ENCODE results near the gene GATAD2A. TPM values are rescaled to one million over a fixed set of nuclear protein-coding genes. Genes with fewer than 3 reads are reported as not detected.

The GATAD2A gene
- total and polyA plus RNA-seq, 10 of the 15 experiments (the other 5 are each of a cell fraction or from before 2014, with no cell fraction given) = 2.6 to 173 (median 32.0) TPM

- Histone ChIP-seq H3K27me3 (replicated peaks in 1 of 2; ENCODE audit: control insufficient read depth in 2 of 2, insufficient read depth in 2 of 2, low read length in 1 of 2) (no peaks in the 10 kb centered on the region), H2AFZ (ENCODE audit: control insufficient read depth, low read depth, low read length) (no peak overlapping the region), H3K27ac (ENCODE audit: control insufficient read depth, insufficient read depth) (no peak overlapping the region), H3K9me3 (replicated peaks; ENCODE audit: control insufficient read depth, insufficient read depth, low read length) (no peaks in the 10 kb centered on the region), H3K9ac (ENCODE audit: control insufficient read depth, insufficient read depth, low read length) (no peak overlapping the region), H3K79me2 (ENCODE audit: control insufficient read depth, insufficient read depth, low read length) (no peaks in the 10 kb centered on the region), H3K4me2 (ENCODE audit: control insufficient read depth, insufficient read depth) (no peak overlapping the region), H3K4me3 (no peak overlapping the region), H3K36me3 (ENCODE audit: control insufficient read depth in 2 of 2, insufficient read depth in 2 of 2, low read length in 1 of 2) (no peaks in the 10 kb centered on the region), H3K4me1 (ENCODE audit: control insufficient read depth, insufficient read depth, low read length) (no peaks in the 10 kb centered on the region), H4K20me1 (ENCODE audit: control insufficient read depth, insufficient read depth) (no peaks in the 10 kb centered on the region)
- 21% methylated on average over 6 of the region's 6 CpGs for WGBS (ENCODE audit: insufficient coverage, insufficient replicate concordance, low lambda C conversion rate, missing lambda C conversion rate)
- no peak for DNase-seq (ENCODE audit: low read depth, low spot score)
- CTCF ChIA-PET = interaction anchor here (0.9 to 7.2 kb wide), 8 partner anchors 16 to 109 kb away, joined by 3 to 50 read pairs (median 5); no protein-coding TSS in a partner anchor
- intact Hi-C loops (cut with micrococcal nuclease; ENCODE audit: unreplicated experiment) (no loop called here), in situ Hi-C loops (cut with MboI) (no loop called here)
- ATAC-seq = peak; percentile 75
- TF ChIP-seq NFIC (IDR thresholded peaks at IDR 0.05; ENCODE audit: low read depth, low read length) (no peak), CTCF (IDR thresholded peaks at IDR 0.05 in 2 of 3, conservative IDR thresholded peaks at IDR 0.05 in 1 of 3; ENCODE audit: control insufficient read depth in 2 of 3, extremely low read depth in 1 of 3, insufficient read depth in 1 of 3, low read depth in 3 of 3, low read length in 3 of 3) (peak; percentile 49 to 83 (median 56)), SMC3 (IDR thresholded peaks at IDR 0.05; ENCODE audit: borderline replicate concordance, low read length) (peak; percentile 14; the same call in 1 of the 2 replicates), RAD21 (IDR thresholded peaks at IDR 0.05; ENCODE audit: insufficient read depth, low read depth, low read length) (peak; percentile 31; the same call in 1 of the 2 replicates), CREB1 (IDR thresholded peaks at IDR 0.05; ENCODE audit: low read depth) (no peak)
- no TSS peak for BruUV-seq (replicated peaks)
- POLR2A ChIA-PET = interaction anchor here (1.1 kb wide), 1 partner anchor 9 kb away, joined by 3 read pairs; no protein-coding TSS in a partner anchor
- no peak for FAIRE-seq
- RAD21 ChIA-PET (ENCODE audit: unreplicated experiment) = interaction anchor here (3.1 kb wide), 1 partner anchor 20 kb away, joined by 18 read pairs; no protein-coding TSS in a partner anchor
- SMC1A ChIA-PET (ENCODE audit: uncharacterized antibody, unreplicated experiment) = no interaction called here
Observed at GRCh38 chr19:19552798-19553197, 147.3 kb downstream of the GATAD2A start.

Measured in GM12878 (cell line).